Right lobe of liver (tissue), 4 donors: ENCODE measurements around the gene MUC5AC.
"Not testable (repeated sequence)": the region's sequence is repeated elsewhere in the genome, so short reads cannot be mapped to it uniquely, and the experiment has no call there.

Source experiments
- CTCF ChIP-seq, 4 donors: fragments of 200-600 bp in 3 of 4; fragments of 450-650 bp in 1 of 4; IDR thresholded peaks; one replicate each; pipeline versions ENCODE4 v1.5.1 to v1.8.0; 2016 to 2022; ENCODE audit warnings: antibody characterized with exemption in 4 of 4, mild to moderate bottlenecking in 2 of 4
- POLR2A ChIP-seq: fragments of 450-650 bp; IDR thresholded peaks from one replicate; pipeline ENCODE4 v1.6.1; 2017; ENCODE audit warnings: antibody characterized with exemption, mild to moderate bottlenecking
- donor health status: DM: no; HTN: no; CAD: no.
- donor health status: DM: no; HTN: no; CAD: no.
- donor health status: DM: no; HTN: yes; CAD: no.

- TF ChIP-seq CTCF (IDR thresholded peaks at IDR 0.05); POLR2A: not testable (repeated sequence)
Observed at GRCh38 chr11:1215826-1216225, 58.1 kb downstream of the MUC5AC start.
